Measurements from ENCODE around the gene CDH13. TPM values are rescaled to one million over a fixed set of nuclear protein-coding genes. Genes with fewer than 3 reads are reported as not detected.
A peak's percentile ranks its signal among the peaks of the same experiment; 100 is the strongest.

Gene CDH13
- total RNA-seq, 2 donors from 2014 or later: 4.1 to 7.1 TPM

DNA sequence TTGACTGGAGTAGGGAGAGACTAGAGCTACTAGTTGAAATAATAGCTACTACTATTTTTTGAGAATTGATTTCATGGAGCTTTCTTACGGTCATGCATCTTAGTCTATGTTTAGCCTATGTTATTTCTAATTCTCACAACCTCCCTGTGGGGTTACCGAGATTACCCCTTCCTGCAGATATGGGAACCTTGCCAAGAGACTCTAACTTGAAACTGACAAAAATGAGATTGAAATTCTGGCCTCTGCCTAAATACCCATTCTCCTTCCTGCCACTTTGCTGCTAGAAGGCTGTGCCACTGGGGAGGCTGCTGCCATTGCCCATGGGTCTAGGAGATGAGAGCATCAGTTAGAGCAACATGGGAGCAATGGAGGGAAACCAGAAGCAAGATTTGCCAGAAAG is 410.3 kb downstream of the CDH13 start:
- DNase-seq (no peak), ATAC-seq (no peak)
- intact Hi-C loops (cut with DNase I, micrococcal nuclease): no loop called here

DNA sequence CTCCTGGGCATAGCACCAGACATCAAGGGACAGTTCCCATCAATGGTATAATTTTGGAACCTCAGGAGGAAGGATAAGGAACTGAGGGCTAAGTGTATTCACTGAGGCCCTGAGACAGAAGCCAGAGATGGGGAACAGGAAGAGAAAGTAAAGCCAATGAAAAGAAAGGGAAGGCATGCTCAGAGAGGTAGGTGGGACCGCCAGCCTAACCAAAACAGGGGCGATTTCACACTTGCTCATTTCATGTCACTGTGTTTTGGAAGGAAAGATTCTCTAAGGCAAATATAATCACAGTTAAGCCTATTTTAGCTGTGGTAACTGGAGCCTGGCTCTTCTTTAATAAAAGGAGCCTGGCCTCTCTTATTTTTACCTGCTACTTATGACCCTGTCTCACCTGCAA is 411.1 kb downstream of the CDH13 start:
- no peak for ATAC-seq
- intact Hi-C loops (cut with DNase I, micrococcal nuclease): no loop called here
- DNase-seq: no peak

DNA sequence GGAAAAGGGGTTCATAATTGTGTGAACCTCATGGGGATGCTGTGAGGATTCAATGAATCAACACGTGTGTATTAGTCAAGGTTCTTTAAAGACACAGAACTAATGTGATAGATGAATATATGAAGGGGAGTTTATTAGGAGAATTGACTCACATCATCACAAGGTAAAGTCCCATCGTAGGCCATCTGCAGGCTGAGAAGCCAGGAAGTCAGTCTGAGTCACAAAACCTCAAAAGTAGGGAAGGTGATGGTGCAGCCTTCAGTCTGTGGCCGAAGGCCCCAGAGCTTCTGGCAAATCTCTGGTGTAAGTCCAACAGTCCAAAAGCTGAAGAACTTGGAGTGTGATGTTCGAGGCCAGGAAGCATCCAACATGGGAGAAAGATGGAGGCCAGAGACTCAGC is 413.4 kb downstream of the CDH13 start:
- intact Hi-C loops (cut with DNase I, micrococcal nuclease): no loop called here
- ATAC-seq: no peak
- DNase-seq: no peak

DNA sequence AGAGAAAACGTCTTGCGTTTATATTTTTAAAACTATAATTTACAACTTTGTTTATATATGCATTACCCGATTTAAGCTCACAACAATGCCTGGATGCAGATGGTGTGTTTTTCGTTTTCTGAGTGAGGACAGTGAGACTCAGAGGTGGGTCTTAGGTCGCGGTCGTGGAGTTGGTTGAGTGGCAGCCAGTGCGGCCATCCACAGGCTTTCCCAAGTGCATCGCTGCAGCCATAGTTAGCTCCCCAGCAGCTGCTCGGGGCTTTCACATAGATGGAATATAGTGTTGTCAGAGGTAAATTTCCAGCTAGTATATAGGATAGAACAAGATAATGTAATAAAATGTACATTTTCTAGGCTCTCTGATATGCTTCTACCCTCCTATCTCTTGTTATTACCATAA is 417.8 kb downstream of the CDH13 start:
- ATAC-seq (no peak), DNase-seq (no peak)
- intact Hi-C loops (cut with DNase I, micrococcal nuclease): no loop called here

DNA sequence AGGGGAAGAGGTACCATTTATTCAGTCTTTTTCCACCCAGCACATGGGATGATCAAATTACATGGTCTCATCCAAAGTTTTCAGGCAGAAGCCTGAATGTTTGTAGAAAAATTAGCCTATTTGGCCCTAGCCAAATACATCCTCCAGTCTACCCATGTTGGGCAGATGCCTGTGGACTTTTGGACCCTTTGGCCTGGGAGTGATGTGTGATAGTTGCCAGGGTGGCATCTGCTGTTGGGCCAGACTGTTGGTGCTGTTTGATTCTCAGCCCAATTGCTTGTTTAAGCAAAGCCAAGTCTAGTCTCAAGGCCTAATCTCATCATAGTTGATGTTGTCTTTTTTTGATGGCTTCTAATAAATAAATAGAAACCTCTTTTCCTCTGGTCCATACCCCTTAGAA is 419.0 kb downstream of the CDH13 start:
- ATAC-seq (no peak), DNase-seq (no peak)
- intact Hi-C loops (cut with DNase I, micrococcal nuclease): no loop called here

DNA sequence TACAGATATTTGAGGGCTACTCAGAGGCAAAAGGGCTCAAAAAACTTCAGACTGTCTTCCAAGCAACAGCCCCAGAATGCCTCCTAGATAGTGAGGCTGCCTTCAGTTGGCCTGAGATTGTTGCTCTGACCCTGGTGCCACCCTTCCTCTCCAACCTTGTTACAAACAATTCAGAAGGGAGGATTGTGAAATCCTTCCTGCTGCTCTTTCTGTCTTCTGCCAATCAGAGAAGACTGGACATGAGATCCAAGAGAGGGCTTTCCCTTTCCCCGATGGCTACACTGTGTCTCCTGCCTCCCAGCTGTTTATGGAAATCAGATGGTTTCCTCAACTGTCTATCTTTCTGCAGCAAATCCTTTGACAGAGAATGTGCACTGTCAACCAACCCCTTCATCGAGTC is 419.9 kb downstream of the CDH13 start:
- intact Hi-C loops (cut with DNase I, micrococcal nuclease): no loop called here
- DNase-seq (no peak), ATAC-seq (no peak)

DNA sequence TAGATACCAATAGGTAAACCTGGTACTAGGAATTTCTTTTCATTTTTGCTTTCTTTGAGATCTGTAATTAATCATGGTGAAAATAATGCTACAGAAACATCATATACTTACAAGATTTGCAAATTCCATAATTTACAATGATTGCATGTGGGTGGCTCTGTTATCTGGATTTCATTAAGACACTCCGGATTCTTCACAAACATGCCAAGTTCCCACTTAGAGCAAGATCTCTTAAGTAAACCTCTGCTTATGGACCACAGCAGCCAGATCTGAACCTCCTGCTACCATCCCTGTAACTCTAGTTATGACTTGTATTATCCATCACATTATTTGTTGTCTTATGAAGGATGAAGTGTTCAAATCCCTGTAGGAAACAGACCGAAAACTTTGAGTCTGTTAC is 424.7 kb downstream of the CDH13 start:
- intact Hi-C loops (cut with DNase I, micrococcal nuclease): no loop called here
- DNase-seq (no peak), ATAC-seq (no peak)

DNA sequence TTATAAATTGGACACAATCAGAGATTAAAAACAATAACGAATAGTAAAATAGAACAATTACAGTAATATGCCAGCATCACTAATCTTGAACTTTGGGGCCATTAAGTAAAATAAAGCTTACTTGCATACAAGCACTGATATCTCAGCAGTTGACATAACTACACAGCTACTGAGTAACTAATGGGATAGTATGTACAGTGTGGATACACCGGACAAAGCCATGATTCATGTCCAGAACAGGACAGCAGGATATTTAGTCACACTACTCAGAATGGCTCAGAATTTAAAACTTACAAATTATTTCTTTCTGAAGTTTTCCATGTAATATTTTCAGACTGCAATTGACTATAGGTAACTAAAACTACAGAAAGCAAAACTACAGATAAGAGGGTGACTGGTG is 427.5 kb downstream of the CDH13 start:
- ATAC-seq (no peak), DNase-seq (no peak)
- intact Hi-C loops (cut with DNase I, micrococcal nuclease): no loop called here

DNA sequence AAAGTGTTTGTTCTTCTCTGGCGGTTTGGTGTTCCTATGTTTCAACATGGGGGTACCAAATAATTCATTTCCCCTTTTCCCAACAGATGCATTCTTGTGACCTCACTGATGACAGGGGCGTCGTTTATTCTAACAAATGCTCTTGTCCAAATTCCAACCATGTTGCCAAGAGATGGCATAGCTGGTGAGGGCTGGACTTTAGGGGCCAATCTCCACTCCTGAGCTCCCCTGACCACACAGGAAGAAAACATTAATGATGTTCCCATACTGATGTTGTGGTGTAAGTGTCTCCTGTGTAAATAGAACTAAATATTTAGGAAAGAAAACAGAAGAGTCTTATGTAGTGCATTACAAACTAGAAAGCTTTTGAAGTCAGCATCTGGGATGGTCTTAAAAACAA is 431.6 kb downstream of the CDH13 start:
- no peak for DNase-seq
- intact Hi-C loops (cut with DNase I, micrococcal nuclease): no loop called here
- no peak for ATAC-seq

DNA sequence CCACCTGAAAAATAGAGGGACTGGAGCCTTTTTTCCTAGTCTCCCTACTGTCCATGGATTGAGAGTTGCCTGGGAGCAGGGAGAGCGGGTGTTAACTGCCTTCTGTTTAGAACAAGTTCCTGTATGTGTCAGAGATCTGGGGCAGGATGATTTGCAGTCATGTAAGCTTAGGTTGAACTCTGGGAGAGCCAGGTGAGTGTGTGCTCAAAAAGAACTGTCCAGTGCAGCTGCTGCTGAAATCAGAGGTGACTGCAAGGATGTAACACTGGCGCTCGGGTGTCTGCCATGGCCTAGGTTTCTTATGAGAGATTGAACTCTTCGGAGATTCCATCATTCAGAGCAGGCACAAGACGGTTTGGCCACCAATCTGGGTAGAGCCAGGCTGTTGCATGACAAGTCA is 432.5 kb downstream of the CDH13 start:
- DNase-seq (no peak), ATAC-seq (no peak)
- intact Hi-C loops (cut with DNase I, micrococcal nuclease): no loop called here

DNA sequence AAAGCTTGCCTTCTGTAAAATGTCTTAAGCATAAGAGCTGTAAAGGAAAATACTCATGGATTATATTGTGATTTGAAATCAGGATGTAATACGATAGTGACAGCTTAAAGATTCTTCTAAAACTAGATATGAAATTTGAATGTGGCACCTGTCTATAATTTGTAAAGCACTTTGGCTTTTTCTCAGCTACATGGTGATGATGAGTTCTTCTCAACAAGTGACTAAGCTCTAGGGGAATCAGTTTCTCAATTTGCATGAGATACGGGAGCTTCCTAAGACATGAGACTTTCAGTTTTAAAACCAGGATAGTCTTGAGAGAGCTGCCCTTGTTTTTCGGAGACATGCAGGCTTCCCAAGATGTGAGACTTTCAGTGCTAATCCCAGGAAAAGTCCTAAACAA is 439.2 kb downstream of the CDH13 start:
- intact Hi-C loops (cut with DNase I, micrococcal nuclease): no loop called here
- ATAC-seq (no peak), DNase-seq (no peak)

DNA sequence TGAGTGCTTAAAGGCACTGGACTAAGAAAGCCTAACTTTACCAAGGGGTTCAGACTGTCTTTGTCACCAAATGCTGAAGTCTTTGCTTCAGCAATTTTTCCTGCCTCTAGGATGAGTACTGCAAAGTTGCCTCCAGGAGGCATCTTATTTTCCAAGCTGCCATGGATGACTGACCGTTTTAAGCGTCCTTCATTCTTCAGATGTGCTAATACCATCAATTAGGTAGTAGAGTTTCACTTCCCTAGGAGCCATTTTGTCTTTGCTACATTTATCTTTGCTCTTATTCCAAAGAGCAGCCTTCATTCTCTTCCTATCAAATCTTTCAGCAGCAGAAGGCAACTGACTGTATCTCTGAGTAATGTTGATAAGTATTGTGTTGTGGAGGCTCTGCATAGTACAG is 440.1 kb downstream of the CDH13 start:
- DNase-seq (no peak), ATAC-seq (no peak)
- intact Hi-C loops (cut with DNase I, micrococcal nuclease): no loop called here

DNA sequence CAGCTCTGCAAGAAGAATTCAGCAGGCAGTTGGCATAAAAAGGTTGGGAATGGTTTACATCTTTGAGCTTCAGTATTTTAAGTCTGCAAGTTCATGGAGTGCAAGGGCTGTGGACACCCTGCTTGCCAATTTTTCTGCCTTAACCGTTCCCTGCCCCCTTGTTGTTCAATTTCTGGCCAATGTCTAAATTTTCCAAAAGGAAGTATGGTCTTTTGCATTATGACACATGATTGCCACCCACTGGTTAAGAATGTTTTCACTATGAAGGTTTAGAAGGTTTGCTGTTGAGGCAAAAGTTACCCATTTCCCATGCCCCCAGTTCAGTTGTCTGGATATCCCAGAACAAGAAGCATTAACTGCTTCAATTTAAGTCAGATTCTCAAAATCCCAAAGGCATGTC is 441.9 kb downstream of the CDH13 start:
- ATAC-seq (no peak), DNase-seq (no peak)
- intact Hi-C loops (cut with DNase I, micrococcal nuclease): no loop called here

DNA sequence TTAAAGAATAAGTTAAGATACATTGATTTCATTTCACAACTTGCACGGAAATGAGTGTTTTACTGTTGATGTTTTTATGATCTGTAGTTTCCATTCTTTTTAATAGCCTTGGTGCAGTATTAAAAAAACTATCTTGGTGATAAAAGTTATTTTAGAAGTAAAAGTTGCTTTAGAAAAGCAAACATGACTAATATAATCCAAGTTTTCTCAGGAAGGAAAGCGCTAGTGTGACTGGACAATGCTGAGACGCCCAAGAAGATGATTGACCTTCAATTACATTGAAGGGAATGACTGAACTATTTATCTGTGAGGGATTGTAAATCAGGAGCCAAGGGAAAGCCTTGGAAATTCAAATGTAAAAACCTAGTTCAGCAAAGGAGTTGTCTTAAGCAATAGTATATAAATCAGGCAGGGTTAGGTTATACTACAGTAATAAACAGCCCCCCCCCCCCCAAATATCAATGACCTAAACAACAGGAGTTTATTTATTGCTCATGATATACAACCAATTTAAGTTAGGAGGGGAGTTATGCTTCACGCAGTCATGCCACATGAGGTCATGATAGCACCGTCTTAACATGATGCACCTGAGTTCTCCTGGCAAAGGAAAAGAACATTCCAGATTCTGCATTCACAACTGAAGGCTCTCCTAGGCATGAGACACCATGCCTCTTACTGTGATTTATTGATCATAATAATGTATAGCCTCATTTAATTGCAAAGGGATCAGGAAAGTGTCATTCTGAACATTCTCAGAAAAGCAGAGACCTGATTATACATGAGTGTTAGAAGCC is 443.8 kb downstream of the CDH13 start:
- no peak for ATAC-seq
- no peak for DNase-seq
- intact Hi-C loops (cut with DNase I, micrococcal nuclease): no loop called here

DNA sequence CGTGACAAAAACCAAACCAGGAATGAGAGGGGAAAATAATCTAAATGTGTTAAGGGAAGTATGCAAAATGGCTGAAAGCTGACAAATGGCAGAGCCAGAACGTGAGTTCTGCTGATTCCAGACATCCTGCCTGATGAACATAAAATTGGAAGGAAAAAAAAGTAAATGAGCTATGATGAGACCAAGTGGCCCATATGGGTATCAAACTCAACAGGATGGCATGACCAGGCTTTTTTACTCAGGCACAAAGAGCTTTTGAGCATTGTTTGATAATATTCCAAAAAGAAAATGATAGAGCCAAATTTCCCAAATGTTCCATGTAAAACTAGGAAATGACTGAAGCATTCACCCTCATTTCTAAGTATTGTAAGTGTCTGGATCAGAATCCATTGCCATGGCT is 449.2 kb downstream of the CDH13 start:
- DNase-seq (no peak), ATAC-seq (no peak)
- intact Hi-C loops (cut with DNase I, micrococcal nuclease): no loop called here

DNA sequence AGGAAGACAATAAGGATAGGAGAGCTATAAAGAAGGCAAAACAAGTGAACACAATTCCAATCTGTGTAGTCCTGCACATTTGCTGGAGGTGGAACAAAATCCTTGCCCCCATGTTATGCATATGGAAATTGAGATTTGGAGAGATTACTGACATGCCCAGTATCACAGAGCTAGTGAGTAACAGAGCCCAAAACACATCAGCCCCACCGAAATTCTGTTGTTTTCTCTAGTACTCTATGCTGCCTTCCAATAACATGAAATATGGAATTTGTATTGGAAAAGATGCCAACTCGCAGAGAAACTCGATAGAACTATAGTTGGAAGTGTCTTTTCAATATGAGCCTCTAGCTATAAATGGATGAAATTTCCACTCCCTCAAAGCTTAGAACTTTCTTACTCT is 456.6 kb downstream of the CDH13 start:
- DNase-seq (no peak), ATAC-seq (no peak)
- intact Hi-C loops (cut with DNase I, micrococcal nuclease): no loop called here

DNA sequence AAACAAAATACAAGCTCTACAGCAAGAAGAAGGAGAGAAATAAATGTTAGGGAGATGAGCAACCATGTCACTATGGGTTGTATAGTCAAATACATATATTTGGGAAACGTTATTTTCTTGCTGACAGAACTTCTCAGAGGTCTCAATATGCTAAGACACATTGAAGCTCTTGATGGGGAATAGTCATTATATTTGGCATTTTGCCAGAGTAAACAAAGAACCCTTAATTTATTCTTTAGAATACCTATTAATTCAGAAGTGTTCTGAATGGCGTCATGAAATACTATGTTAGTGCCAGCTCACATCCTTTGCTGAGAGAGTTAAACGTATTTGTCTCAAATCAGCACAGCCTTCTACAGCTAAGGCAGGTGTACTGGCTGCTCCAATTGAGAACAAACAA is 458.9 kb downstream of the CDH13 start:
- intact Hi-C loops (cut with DNase I, micrococcal nuclease): no loop called here
- ATAC-seq (no peak), DNase-seq (no peak)

DNA sequence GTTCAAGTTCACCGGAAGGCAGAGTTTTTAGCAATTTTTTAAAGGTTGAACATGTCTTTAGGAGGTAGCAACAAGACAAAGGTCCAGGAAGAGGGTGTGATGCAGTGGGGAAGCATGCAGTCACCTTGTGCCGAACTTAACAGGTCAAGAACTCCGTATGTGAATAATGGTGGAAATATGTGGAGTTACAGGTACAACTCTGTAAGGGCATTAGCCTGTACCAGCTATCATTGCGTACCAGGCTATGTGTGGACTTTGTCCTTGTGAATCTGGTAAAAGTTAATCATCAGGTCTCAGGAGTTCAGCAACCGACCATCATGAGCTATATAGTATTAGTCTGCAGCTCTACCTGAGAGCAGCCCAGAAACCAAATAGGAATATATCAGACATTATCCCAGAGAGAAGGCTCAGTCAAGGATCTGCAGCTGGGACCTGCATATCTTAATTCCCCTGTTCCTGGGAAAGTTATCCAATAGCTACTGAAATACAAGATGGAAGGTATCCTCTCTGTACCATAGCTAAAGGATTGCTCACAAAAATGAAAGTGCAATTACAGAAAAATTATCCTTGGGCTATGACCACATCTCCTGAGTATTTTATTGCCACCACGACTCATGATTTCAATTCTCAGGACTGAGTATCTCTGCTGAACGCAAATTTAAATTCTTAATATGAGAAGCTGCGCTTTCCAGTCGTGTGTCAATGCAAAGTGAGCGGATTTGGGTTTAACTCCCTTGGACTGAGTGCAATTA is 469.3 kb downstream of the CDH13 start:
- ATAC-seq: peak; percentile 25
- intact Hi-C loops (cut with DNase I, micrococcal nuclease): no loop called here
- DNase-seq: no peak

DNA sequence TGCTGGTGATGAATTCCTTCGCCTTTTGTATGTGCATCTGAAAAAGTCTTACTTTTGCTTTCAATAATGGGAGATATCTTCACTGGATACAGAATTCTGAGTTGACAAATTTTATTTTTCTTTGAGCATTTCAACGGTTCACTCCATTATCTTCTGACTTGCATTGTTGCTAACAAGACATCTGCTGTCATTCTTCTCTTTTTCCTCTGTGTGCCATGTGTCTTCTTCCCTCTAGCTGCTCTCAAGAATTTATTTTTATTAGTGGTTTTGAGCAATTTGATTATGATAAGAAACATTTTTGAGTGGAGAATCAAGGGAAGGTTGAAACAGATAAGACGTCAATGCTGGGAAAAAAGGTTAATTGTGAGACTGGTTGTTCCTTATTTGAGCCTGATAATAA is 471.8 kb downstream of the CDH13 start:
- ATAC-seq (no peak), DNase-seq (no peak)
- intact Hi-C loops (cut with DNase I, micrococcal nuclease): no loop called here

DNA sequence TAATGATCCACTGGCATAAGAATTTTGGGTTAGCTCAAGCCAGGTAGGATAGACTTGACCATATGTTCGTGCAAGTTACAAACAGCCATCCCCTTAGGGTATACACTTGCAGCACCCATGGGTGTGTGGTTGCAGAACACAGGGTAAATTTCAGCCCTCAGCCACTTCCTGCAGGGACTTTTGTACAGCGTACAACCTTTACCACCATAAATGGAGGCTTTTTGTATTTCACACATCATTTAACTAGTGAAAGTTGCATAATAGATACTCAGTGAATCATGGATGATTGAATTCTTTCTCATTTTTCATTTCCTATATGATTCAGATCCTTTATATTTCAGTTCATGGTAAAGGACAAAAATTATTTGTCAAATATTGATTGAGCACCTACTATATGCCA is 473.9 kb downstream of the CDH13 start:
- DNase-seq (no peak), ATAC-seq (no peak)
- intact Hi-C loops (cut with DNase I, micrococcal nuclease): no loop called here

DNA sequence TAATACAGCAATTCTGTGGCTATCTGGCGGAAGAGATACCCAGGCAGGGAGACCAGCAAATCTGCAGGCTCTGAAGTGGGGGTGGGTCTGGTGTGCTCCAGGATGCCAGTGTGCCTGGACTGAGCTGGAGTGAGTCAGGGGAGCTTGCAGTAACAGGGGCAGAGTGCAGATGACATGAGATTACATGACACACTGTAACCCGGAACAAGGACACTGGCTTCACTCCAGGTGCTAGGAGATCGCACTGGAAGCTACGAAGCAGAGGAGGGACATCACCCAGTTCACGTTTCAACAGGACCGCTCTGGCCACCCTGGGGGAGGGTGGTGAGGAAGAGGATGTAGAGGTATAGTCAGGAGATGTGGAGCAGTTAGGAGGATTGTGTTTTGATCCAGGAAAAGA is 475.6 kb downstream of the CDH13 start:
- intact Hi-C loops (cut with DNase I, micrococcal nuclease): no loop called here
- ATAC-seq: no peak
- DNase-seq: no peak
